Neural progenitor cell (in vitro differentiated cells): ENCODE results near the gene WNT5B. TPM values are rescaled to one million over a fixed set of nuclear protein-coding genes. Genes with fewer than 3 reads are reported as not detected.

Source experiments
- DNase-seq: peaks from one replicate; pipeline ENCODE4 v3.0.0-alpha.2; 2016; ENCODE audit warnings: low spot score
- H2AFZ ChIP-seq: fragments of 200-600 bp; sonication (generic); replicated peaks from 2 replicates; pipeline ENCODE4 v1.6.1; 2016; ENCODE audit warnings: antibody characterized with exemption
- H3F3A ChIP-seq: fragments of 200-600 bp; sonication (generic); 2 replicates; pipeline ENCODE4 v1.6.1; 2016; ENCODE audit warnings: antibody characterized with exemption, low read depth
- H3K27ac ChIP-seq: fragments of 200-600 bp; sonication (generic); 2 replicates; pipeline ENCODE4 v1.5.1; 2016; ENCODE audit warnings: mild to moderate bottlenecking
- H3K27me3 ChIP-seq: fragments of 200-600 bp; sonication (generic); 2 replicates; pipeline ENCODE4 v1.6.1; 2016; ENCODE audit warnings: mild to moderate bottlenecking, moderate library complexity
- H3K36me3 ChIP-seq: fragments of 200-600 bp; sonication (generic); 2 replicates; pipeline ENCODE4 v1.5.1; 2016
- H3K4me1 ChIP-seq: fragments of 200-600 bp; sonication (generic); 2 replicates; pipeline ENCODE4 v1.6.1; 2016; ENCODE audit warnings: mixed run types
- H3K4me2 ChIP-seq: fragments of 200-600 bp; sonication (generic); 2 replicates; pipeline ENCODE4 v1.6.1; 2016
- H3K4me3 ChIP-seq: fragments of 200-600 bp; sonication (generic); 2 replicates; pipeline ENCODE4 v1.5.1; 2016
- H3K79me2 ChIP-seq: fragments of 200-600 bp; sonication (generic); 2 replicates; pipeline ENCODE4 v1.6.1; 2016; ENCODE audit warnings: low read depth
- H3K9ac ChIP-seq: fragments of 200-600 bp; sonication (generic); 2 replicates; pipeline ENCODE4 v1.6.1; 2016
- H3K9me3 ChIP-seq: fragments of 200-600 bp; sonication (generic); 2 replicates; pipeline ENCODE4 v1.5.1; 2016; ENCODE audit warnings: low read depth
- H4K20me1 ChIP-seq: fragments of 200-600 bp; sonication (generic); 2 replicates; pipeline ENCODE4 v1.6.1; 2016; ENCODE audit warnings: low read depth
- H3K27ac Mint-ChIP-seq: 3 replicates; pipeline ENCODE4 v1.8.0; 2021; ENCODE audit warnings: mixed read lengths
- H3K27me3 Mint-ChIP-seq: 2 replicates; pipeline ENCODE4 v1.8.0; 2022; ENCODE audit warnings: low read depth, mild to moderate bottlenecking, inconsistent platforms, moderate library complexity, mixed read lengths; ENCODE audit not compliant: insufficient read depth
- H3K36me3 Mint-ChIP-seq: 3 replicates; pipeline ENCODE4 v1.8.0; 2021; ENCODE audit warnings: mixed read lengths
- H3K4me1 Mint-ChIP-seq: 3 replicates; pipeline ENCODE4 v1.8.0; 2021; ENCODE audit warnings: mixed read lengths
- H3K4me3 Mint-ChIP-seq: 3 replicates; pipeline ENCODE4 v1.8.0; 2021; ENCODE audit warnings: mild to moderate bottlenecking, moderate library complexity, mixed read lengths
- H3K9me3 Mint-ChIP-seq: 3 replicates; pipeline ENCODE4 v1.8.0; 2020; ENCODE audit warnings: mixed read lengths
- EZH2 ChIP-seq: fragments of 200-600 bp; sonication (generic); IDR thresholded peaks from 2 replicates; pipeline ENCODE4 v1.6.1; 2017; ENCODE audit warnings: antibody characterized with exemption, mild to moderate bottlenecking, moderate library complexity
- EZH2phosphoT487 ChIP-seq: fragments of 200-600 bp; sonication (generic); IDR thresholded peaks from 2 replicates; pipeline ENCODE4 v1.6.1; 2017; ENCODE audit warnings: antibody characterized with exemption
- total RNA-seq: library from RNA; depleted of rRNA; stranded (reverse); fragments of >200 nt; gene quantifications from 2 replicates; pipeline ENCODE4 v1.2.3, GENCODE V29; 2015; ENCODE audit warnings: low replicate concordance
- TF ChIP-seq, protein P1 (sequence below): fragments of 200-600 bp; sonication (generic); IDR thresholded peaks from 2 replicates; pipeline ENCODE4 v1.5.1; 2017; ENCODE audit warnings: antibody characterized with exemption, mild to moderate bottlenecking

Gene WNT5B
- total RNA-seq, 1 donor from 2014 or later, result 43.7 TPM

DNA sequence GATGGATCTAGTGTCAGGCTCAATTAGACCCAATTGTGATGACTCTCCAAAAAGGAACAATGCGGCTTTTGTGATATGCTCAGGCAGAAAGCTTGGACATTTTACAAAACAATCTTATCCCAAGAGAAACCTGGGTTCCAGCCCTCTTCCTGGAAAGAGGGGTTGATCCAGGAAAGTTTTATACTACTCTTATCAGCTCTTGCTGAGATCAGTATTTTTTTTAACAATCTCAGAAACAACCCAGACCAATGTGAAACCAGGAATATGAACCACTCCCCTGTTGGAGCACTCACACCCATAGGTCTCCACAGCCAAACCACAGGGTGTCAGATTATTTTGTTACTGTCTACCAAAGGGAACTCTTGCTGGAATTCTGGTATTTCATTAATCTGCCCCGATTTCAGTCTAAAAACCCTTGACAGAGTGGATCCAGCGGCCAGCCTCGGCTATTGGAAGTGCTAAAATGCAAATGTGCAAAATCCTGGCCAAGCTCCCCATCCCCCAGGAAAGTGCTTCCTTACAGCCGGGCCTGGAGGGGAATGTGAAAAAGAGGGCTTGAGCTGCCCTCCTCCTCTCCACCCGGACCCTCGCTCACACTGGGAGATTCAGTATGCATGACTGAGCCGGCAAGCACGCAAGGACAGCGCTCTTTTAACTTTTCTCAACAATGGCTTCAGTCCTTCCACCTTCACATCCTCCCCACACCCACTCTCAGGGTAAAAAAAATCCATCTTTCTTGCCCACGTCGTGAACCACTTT is 38.6 kb upstream of the WNT5B start:
- Histone ChIP-seq H3K4me3 (peak overlapping the region; percentile 86), H3K27ac (peak overlapping the region; percentile 94), H3K9me3 (no peaks in the 10 kb centered on the region), H2AFZ (no peak overlapping the region), H3K4me2 (peak overlapping the region; percentile 93), H3K27me3 (no peaks in the 10 kb centered on the region), H3K9ac (no peak overlapping the region), H4K20me1 (peaks cover 83% of the 10 kb centered on the region), H3K4me1 (peaks cover 46% of the 10 kb centered on the region), H3F3A (peaks cover 72% of the 10 kb centered on the region), H3K79me2 (peaks cover 93% of the 10 kb centered on the region), H3K36me3 (no peaks in the 10 kb centered on the region)
- Mint-ChIP-seq H3K36me3 (peaks cover 9% of the 10 kb centered on the region), H3K27ac (peak overlapping the region; percentile 44), H3K9me3 (no peaks in the 10 kb centered on the region), H3K4me3 (peak overlapping the region; percentile 88), H3K4me1 (peaks cover 72% of the 10 kb centered on the region), H3K27me3 (peaks cover 8% of the 10 kb centered on the region)
- DNase-seq, result peak; percentile 94
- TF ChIP-seq, protein P1, sequence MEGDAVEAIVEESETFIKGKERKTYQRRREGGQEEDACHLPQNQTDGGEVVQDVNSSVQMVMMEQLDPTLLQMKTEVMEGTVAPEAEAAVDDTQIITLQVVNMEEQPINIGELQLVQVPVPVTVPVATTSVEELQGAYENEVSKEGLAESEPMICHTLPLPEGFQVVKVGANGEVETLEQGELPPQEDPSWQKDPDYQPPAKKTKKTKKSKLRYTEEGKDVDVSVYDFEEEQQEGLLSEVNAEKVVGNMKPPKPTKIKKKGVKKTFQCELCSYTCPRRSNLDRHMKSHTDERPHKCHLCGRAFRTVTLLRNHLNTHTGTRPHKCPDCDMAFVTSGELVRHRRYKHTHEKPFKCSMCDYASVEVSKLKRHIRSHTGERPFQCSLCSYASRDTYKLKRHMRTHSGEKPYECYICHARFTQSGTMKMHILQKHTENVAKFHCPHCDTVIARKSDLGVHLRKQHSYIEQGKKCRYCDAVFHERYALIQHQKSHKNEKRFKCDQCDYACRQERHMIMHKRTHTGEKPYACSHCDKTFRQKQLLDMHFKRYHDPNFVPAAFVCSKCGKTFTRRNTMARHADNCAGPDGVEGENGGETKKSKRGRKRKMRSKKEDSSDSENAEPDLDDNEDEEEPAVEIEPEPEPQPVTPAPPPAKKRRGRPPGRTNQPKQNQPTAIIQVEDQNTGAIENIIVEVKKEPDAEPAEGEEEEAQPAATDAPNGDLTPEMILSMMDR, result no peak
- TF ChIP-seq EZH2phosphoT487 (no peak), EZH2 (no peak)

DNA sequence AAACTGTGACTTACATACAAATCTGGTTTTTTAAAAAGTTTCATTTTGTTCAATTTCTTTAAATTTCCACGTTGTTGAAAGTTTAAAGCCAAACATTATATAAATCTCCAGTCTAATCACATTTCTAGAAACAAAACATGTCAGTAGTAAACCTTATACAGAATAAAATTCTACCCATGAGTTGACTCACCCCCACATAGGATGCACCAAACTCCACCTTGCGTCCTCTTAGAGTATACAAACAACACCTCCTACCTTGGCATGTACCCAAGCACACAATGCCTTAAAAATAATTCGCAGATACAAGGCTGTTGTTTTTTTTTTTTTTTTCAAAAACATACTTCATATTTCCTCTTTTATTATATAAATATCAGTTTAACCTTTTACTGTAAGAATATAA is 38.0 kb upstream of the WNT5B start:
- H3K4me3 Mint-ChIP-seq, result peak overlapping the region; percentile 88
- H3K27ac Mint-ChIP-seq, result no peak overlapping the region
- H3K4me1 Mint-ChIP-seq, result peaks cover 74% of the 10 kb centered on the region
- Histone ChIP-seq H3K4me2 (peak overlapping the region; percentile 93), H3K9me3 (no peaks in the 10 kb centered on the region), H3K27ac (peak overlapping the region; percentile 94), H3K4me1 (peaks cover 46% of the 10 kb centered on the region), H3K4me3 (peak overlapping the region; percentile 86), H3F3A (peaks cover 78% of the 10 kb centered on the region), H2AFZ (no peak overlapping the region), H3K9ac (no peak overlapping the region), H4K20me1 (peaks cover 83% of the 10 kb centered on the region), H3K79me2 (peaks cover 93% of the 10 kb centered on the region), H3K36me3 (no peaks in the 10 kb centered on the region), H3K27me3 (peaks cover 6% of the 10 kb centered on the region)
- H3K36me3 Mint-ChIP-seq, result peaks cover 9% of the 10 kb centered on the region
- TF ChIP-seq EZH2 (no peak), EZH2phosphoT487 (no peak)
- TF ChIP-seq, protein P1, result peak; percentile 30
- H3K27me3 Mint-ChIP-seq, result peaks cover 8% of the 10 kb centered on the region
- peak; percentile 55 for DNase-seq
- no peaks in the 10 kb centered on the region for H3K9me3 Mint-ChIP-seq

DNA sequence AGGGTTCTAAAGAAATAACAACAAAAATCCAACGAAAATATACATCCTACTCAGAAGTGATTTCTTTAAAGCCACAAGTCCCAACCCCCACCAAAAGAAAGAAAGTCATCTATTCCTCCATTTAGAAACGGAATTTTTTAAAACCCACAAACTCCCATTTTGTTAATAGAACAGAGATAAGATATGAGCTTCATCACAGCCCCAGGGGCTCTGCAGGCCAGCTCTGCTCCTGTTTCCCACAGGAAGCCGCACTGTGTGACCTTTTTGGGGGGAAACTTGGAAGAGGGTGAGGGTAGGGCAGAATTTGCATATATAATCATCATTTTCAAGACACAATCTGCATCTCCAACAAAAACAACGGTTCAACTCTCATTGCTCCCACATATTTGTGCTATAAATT is 37.5 kb upstream of the WNT5B start:
- H4K20me1 ChIP-seq, result peaks cover 82% of the 10 kb centered on the region
- peaks cover 74% of the 10 kb centered on the region for H3K4me1 Mint-ChIP-seq

More for the DNA sequence above, 37.5 kb upstream of the WNT5B start:
- H3K27ac ChIP-seq, result peak overlapping the region; percentile 94
- peaks cover 93% of the 10 kb centered on the region for H3K79me2 ChIP-seq
- H3K27me3 Mint-ChIP-seq, result peaks cover 8% of the 10 kb centered on the region
- peaks cover 8% of the 10 kb centered on the region for H3K36me3 Mint-ChIP-seq
- H3K9me3 Mint-ChIP-seq, result no peaks in the 10 kb centered on the region
- no peaks in the 10 kb centered on the region for H3K36me3 ChIP-seq
- no peaks in the 10 kb centered on the region for H3K9me3 ChIP-seq
- no peak overlapping the region for H2AFZ ChIP-seq
- H3K27me3 ChIP-seq, result peaks cover 11% of the 10 kb centered on the region
- peaks cover 47% of the 10 kb centered on the region for H3K4me1 ChIP-seq
- peak overlapping the region; percentile 62 for H3K27ac Mint-ChIP-seq
- no peak for TF ChIP-seq EZH2phosphoT487
- no peak for TF ChIP-seq EZH2
- TF ChIP-seq, protein P1, result no peak
- DNase-seq, result no peak
- H3K4me3 Mint-ChIP-seq, result peak overlapping the region; percentile 88
- H3F3A ChIP-seq, result peaks cover 79% of the 10 kb centered on the region
- H3K4me2 ChIP-seq, result peak overlapping the region; percentile 93
- peak overlapping the region; percentile 86 for H3K4me3 ChIP-seq
- no peak overlapping the region for H3K9ac ChIP-seq
